ENCODE measurements around the gene TMEM250. TPM values are rescaled to one million over a fixed set of nuclear protein-coding genes. Genes with fewer than 3 reads are reported as not detected.

The TMEM250 gene
- total and polyA plus RNA-seq, 9 of the 15 experiments (the other 6 are each of a cell fraction or from before 2014, with no cell fraction given): 0.32 to 44.6 (median 12.2) TPM

- no peak for TF ChIP-seq TEAD4 (IDR thresholded peaks at IDR 0.05; ENCODE audit: low read length)
- TF ChIP-seq TEAD4 (CRISPR knock-in tag; IDR thresholded peaks at IDR 0.05; ENCODE audit: borderline replicate concordance): no peak
- no peak for TF ChIP-seq ADNP (tag; IDR thresholded peaks at IDR 0.05)
- TF ChIP-seq FIP1L1 (IDR thresholded peaks at IDR 0.05; ENCODE audit: low read depth, low read length, poor library complexity, severe bottlenecking): peak; percentile 75
- TF ChIP-seq HLTF (IDR thresholded peaks at IDR 0.05): no peak
- no peak for TF ChIP-seq POLR3A (IDR thresholded peaks at IDR 0.05; ENCODE audit: borderline replicate concordance, extremely low read depth, insufficient read depth, insufficient read length)
- no peak for TF ChIP-seq HNRNPLL (IDR thresholded peaks at IDR 0.05; ENCODE audit: low read depth, low read length, poor library complexity, severe bottlenecking)
- TF ChIP-seq PBX2 (CRISPR knock-in tag; IDR thresholded peaks at IDR 0.05; ENCODE audit: low read depth): no peak
- no peak for TF ChIP-seq PBX2 (tag; conservative IDR thresholded peaks at IDR 0.05; ENCODE audit: low read depth)
- no peak for TF ChIP-seq CEBPG (CRISPR knock-in tag; IDR thresholded peaks at IDR 0.05)
- no peak for TF ChIP-seq CEBPG (tag; conservative IDR thresholded peaks at IDR 0.05 in 1 of 2, IDR thresholded peaks at IDR 0.05 in 1 of 2)
- no peak for TF ChIP-seq THRB (CRISPR knock-in tag; conservative IDR thresholded peaks at IDR 0.05)
- TF ChIP-seq ZNF609 (CRISPR knock-in tag; IDR thresholded peaks at IDR 0.05; ENCODE audit: borderline replicate concordance): 0 out of 2 replicates have a peak, but pooled peaks have one; percentile 44
- no peak for TF ChIP-seq HSF4 (CRISPR knock-in tag; IDR thresholded peaks at IDR 0.05; ENCODE audit: borderline replicate concordance)
- TF ChIP-seq MBD2 (IDR thresholded peaks at IDR 0.05; ENCODE audit: borderline replicate concordance, low read depth): 0 out of 2 replicates have a peak, but pooled peaks have one; percentile 29
- TF ChIP-seq ELF4 (CRISPR knock-in tag; IDR thresholded peaks at IDR 0.05): no peak
- TF ChIP-seq HIVEP1 (CRISPR knock-in tag; IDR thresholded peaks at IDR 0.05): no peak
- 0 out of 2 replicates have a peak, but pooled peaks have one; percentile 53 for TF ChIP-seq TGIF2 (CRISPR knock-in tag; IDR thresholded peaks at IDR 0.05)
- TF ChIP-seq EWSR1 (IDR thresholded peaks at IDR 0.05; ENCODE audit: borderline replicate concordance, low read depth, partially characterized antibody): no peak
Measured at GRCh38 chr9:136119061-136119882, 597 bp upstream of the TMEM250 start (continued).
